ENCODE data around the gene NR1I2. TPM values are rescaled to one million over a fixed set of nuclear protein-coding genes. Genes with fewer than 3 reads are reported as not detected.

NR1I2 gene
- total RNA-seq, 2 donors from 2014 or later: 0.43 to 0.82 TPM

GRCh38 chr3:119818937-119819336 is 37.0 kb downstream of the NR1I2 start:
- H3K9me3 Mint-ChIP-seq: no peaks in the 10 kb centered on the region
- no peaks in the 10 kb centered on the region for H3K4me1 Mint-ChIP-seq
- H3K27ac Mint-ChIP-seq: no peak overlapping the region
- no peak overlapping the region for H3K4me3 Mint-ChIP-seq
- H3K36me3 Mint-ChIP-seq (ENCODE audit: low read depth): no peaks in the 10 kb centered on the region
- ATAC-seq (replicated peaks): no peak
- H3K27me3 Mint-ChIP-seq: peaks cover 4% of the 10 kb centered on the region

GRCh38 chr3:119819806-119820205 is 37.9 kb downstream of the NR1I2 start:
- no peaks in the 10 kb centered on the region for H3K27me3 Mint-ChIP-seq
- no peaks in the 10 kb centered on the region for H3K4me1 Mint-ChIP-seq
- H3K4me3 Mint-ChIP-seq: no peak overlapping the region
- no peak for ATAC-seq (replicated peaks)
- H3K36me3 Mint-ChIP-seq (ENCODE audit: low read depth): peaks cover 4% of the 10 kb centered on the region
- H3K9me3 Mint-ChIP-seq: no peaks in the 10 kb centered on the region
- H3K27ac Mint-ChIP-seq: no peak overlapping the region

- H3K27me3 Mint-ChIP-seq: no peaks in the 10 kb centered on the region
- no peaks in the 10 kb centered on the region for H3K9me3 Mint-ChIP-seq
- peaks cover 25% of the 10 kb centered on the region for H3K36me3 Mint-ChIP-seq (ENCODE audit: low read depth)
- no peak overlapping the region for H3K4me3 Mint-ChIP-seq
- peak overlapping the region; percentile 1 for H3K27ac Mint-ChIP-seq
- no peaks in the 10 kb centered on the region for H3K4me1 Mint-ChIP-seq
- ATAC-seq (replicated peaks): no peak
Observed at GRCh38 chr3:119825820-119826219, 43.9 kb downstream of the NR1I2 start.

DNA sequence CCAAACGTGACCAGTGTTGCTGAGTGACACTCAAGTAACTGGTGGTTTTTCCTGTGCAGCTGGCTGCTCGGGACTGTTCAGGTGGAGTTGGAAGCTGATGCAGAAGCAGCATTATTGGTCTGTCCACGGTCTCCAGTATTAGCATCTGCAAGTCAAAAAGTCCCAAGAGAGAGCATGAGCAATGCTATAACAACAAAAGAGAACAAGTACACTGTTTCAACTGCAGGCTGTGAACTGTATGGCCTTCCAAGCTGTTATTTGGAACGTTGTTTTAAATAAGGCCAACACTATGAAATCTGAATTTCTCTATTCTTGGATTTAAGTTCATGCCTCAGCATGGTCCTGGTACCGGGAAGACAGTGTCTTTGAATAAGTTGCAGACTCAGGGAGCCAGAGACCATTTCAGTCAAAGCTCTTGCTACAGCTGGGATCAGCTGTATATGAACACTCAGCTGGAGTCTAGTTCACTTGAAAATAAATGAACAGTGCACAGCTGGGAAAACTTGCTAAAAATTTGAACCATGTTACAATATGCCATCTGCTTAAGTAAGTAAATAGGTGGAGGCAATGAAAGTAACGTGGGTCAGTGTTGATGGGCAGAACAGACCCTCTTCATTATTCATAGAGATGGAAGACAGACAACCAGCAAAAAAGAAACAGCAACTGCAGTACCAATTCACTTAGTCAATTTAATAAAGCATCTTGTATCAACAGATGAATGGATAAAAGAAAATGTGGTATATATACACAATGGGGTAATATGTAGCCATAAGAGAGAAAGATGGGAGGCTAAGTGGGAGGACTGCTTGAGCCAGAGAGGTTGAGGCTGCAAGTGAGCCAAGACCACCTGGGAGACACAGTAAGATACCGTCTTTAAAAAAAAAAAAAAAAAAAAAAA is 45.1 kb downstream of the NR1I2 start:
- no peaks in the 10 kb centered on the region for H3K9me3 Mint-ChIP-seq
- H3K4me3 Mint-ChIP-seq: no peak overlapping the region
- H3K4me1 Mint-ChIP-seq: no peaks in the 10 kb centered on the region
- no peak overlapping the region for H3K27ac Mint-ChIP-seq
- no peaks in the 10 kb centered on the region for H3K27me3 Mint-ChIP-seq
- ATAC-seq (replicated peaks): no peak
- H3K36me3 Mint-ChIP-seq (ENCODE audit: low read depth): peaks cover 25% of the 10 kb centered on the region

- Mint-ChIP-seq H3K4me1 (peaks cover 1% of the 10 kb centered on the region), H3K27me3 (no peaks in the 10 kb centered on the region), H3K36me3 (ENCODE audit: low read depth) (peaks cover 25% of the 10 kb centered on the region), H3K9me3 (no peaks in the 10 kb centered on the region), H3K4me3 (no peak overlapping the region), H3K27ac (no peak overlapping the region)
- no peak for ATAC-seq (replicated peaks)
Observed at GRCh38 chr3:119829420-119829819, 47.5 kb downstream of the NR1I2 start.

DNA sequence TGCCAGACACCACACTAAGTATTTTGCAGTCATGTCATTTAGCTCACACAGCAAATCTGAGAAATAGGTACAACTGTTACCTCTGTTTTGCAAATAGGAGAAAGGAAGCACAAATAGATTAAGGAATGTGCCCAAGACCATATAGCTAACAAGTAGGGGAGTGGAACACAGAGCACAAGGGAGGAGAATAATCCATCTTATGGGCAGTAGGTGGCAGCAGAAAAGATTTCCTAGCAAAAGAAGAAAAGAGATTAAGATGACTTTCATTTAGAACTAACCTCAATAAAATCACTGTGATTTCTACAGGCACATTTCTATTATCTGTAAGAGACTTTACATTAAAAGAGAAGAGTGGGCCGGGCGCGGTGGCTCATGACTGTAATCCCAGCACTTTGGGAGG is 49.1 kb downstream of the NR1I2 start:
- H3K36me3 Mint-ChIP-seq (ENCODE audit: low read depth): peaks cover 14% of the 10 kb centered on the region
- H3K27me3 Mint-ChIP-seq: no peaks in the 10 kb centered on the region
- H3K4me3 Mint-ChIP-seq: no peak overlapping the region
- no peak overlapping the region for H3K27ac Mint-ChIP-seq
- no peaks in the 10 kb centered on the region for H3K9me3 Mint-ChIP-seq
- H3K4me1 Mint-ChIP-seq: peaks cover 8% of the 10 kb centered on the region
- ATAC-seq (replicated peaks): no peak

DNA sequence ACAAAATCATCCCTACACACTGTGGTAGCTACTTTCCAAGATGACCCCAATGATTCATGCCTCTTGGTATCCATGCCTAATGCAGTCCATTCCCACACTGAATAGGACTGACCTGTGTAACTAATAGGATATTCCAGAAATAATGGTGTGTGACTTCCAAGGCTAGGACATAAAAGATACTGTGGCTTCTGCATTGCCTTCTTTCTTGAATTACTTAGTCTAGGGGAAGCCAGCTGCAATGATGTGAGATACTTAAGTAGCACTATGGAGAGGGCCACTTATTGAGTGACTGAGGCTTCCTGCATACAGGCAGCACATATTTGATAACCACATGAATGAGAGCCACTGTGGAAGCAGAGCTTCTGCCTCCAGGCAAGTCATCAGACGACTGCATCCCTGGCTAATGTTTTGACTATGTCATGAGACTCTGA is 50.1 kb downstream of the NR1I2 start:
- no peak for ATAC-seq (replicated peaks)
- Mint-ChIP-seq H3K9me3 (no peaks in the 10 kb centered on the region), H3K4me1 (peaks cover 8% of the 10 kb centered on the region), H3K36me3 (ENCODE audit: low read depth) (peaks cover 5% of the 10 kb centered on the region), H3K4me3 (no peak overlapping the region), H3K27ac (no peak overlapping the region), H3K27me3 (no peaks in the 10 kb centered on the region)

GRCh38 chr3:119834754-119835370 is 53.0 kb downstream of the NR1I2 start:
- Mint-ChIP-seq H3K4me3 (no peak overlapping the region), H3K36me3 (ENCODE audit: low read depth) (peaks cover 6% of the 10 kb centered on the region), H3K27ac (peak overlapping the region; percentile 56), H3K9me3 (no peaks in the 10 kb centered on the region), H3K4me1 (peaks cover 8% of the 10 kb centered on the region), H3K27me3 (no peaks in the 10 kb centered on the region)
- ATAC-seq (replicated peaks): peak; percentile 73

GRCh38 chr3:119835556-119835955 is 53.7 kb downstream of the NR1I2 start:
- Mint-ChIP-seq H3K9me3 (no peaks in the 10 kb centered on the region), H3K27me3 (no peaks in the 10 kb centered on the region)
- ATAC-seq (replicated peaks): no peak

GRCh38 chr3:119841808-119842471 is 60.0 kb downstream of the NR1I2 start:
- H3K27ac Mint-ChIP-seq: no peak overlapping the region
- peaks cover 8% of the 10 kb centered on the region for H3K4me1 Mint-ChIP-seq
- H3K36me3 Mint-ChIP-seq (ENCODE audit: low read depth): peaks cover 54% of the 10 kb centered on the region
- no peak for ATAC-seq (replicated peaks)
- H3K27me3 Mint-ChIP-seq: no peaks in the 10 kb centered on the region
- no peaks in the 10 kb centered on the region for H3K9me3 Mint-ChIP-seq
- no peak overlapping the region for H3K4me3 Mint-ChIP-seq

More at GRCh38 chr3:119835556-119835955, 53.7 kb downstream of the NR1I2 start:
- Mint-ChIP-seq H3K27ac (no peak overlapping the region), H3K36me3 (ENCODE audit: low read depth) (peaks cover 10% of the 10 kb centered on the region), H3K4me3 (no peak overlapping the region), H3K4me1 (peaks cover 8% of the 10 kb centered on the region)

DNA sequence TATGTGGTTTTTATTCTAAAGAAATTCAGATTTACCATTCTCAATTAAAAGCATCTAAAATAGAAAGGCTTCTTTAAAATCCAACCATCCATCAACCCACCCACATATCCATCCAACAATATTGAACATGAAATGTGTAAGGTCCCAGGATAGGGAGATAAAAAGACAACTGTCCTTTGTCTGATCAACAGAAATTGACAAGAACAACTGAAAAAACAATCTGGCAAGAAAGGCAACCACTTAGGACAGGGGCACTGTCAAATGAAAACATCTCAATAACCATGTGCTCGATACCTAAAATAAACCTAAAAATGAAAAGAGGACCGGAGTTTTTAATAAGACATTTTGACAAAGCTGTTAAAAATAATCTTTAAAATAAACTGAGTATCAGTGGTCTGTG is 67.2 kb downstream of the NR1I2 start:
- H3K4me1 Mint-ChIP-seq: peaks cover 4% of the 10 kb centered on the region
- H3K27me3 Mint-ChIP-seq: no peaks in the 10 kb centered on the region
- H3K36me3 Mint-ChIP-seq (ENCODE audit: low read depth): peaks cover 34% of the 10 kb centered on the region
- no peak overlapping the region for H3K4me3 Mint-ChIP-seq
- H3K9me3 Mint-ChIP-seq: no peaks in the 10 kb centered on the region
- no peak for ATAC-seq (replicated peaks)
- no peak overlapping the region for H3K27ac Mint-ChIP-seq

DNA sequence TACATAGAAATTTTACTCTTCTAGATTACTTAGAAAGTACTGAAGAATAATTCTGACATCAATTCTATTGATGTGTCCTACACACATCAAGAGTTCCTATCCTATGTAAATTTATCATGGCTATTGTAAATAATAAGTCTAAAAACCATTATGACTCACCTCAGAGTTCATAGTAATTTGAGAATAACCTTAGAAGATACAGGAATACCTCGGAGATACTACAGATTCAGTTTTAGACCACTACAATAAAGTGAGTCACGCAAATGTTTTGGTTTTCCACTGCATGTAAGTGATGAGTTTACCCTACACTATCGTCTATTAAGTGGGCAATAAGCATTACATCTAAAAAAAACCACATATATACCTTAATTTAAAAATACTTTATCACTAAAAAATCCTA is 74.8 kb downstream of the NR1I2 start:
- peaks cover 7% of the 10 kb centered on the region for H3K9me3 Mint-ChIP-seq
- H3K4me3 Mint-ChIP-seq: no peak overlapping the region
- H3K27ac Mint-ChIP-seq: no peak overlapping the region
- ATAC-seq (replicated peaks): no peak
- peaks cover 5% of the 10 kb centered on the region for H3K4me1 Mint-ChIP-seq
- H3K36me3 Mint-ChIP-seq (ENCODE audit: low read depth): peaks cover 66% of the 10 kb centered on the region
- H3K27me3 Mint-ChIP-seq: no peaks in the 10 kb centered on the region

GRCh38 chr3:119858957-119859356 is 77.1 kb downstream of the NR1I2 start:
- Mint-ChIP-seq H3K9me3 (peaks cover 7% of the 10 kb centered on the region), H3K4me1 (peaks cover 5% of the 10 kb centered on the region), H3K27me3 (no peaks in the 10 kb centered on the region), H3K27ac (no peak overlapping the region), H3K4me3 (no peak overlapping the region), H3K36me3 (ENCODE audit: low read depth) (peaks cover 79% of the 10 kb centered on the region)
- no peak for ATAC-seq (replicated peaks)

DNA sequence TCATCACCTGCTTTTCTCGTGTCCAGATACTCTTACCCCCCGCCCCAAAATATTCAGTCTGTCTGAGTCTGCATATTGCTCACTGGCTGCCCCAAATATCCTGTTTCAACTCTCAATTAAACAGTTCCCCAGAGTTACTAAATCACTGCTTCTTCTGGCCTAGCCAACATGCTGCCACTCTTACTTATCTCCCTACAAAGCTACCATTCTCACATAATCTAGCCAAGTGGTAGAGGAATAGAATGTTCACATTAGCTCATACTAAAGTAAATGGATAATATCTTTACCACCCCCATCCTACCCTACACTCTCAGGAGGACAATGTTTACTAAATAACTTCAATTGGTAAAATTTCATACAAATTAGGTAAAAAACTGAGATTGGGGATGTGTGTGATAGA is 77.8 kb downstream of the NR1I2 start:
- Mint-ChIP-seq H3K27me3 (no peaks in the 10 kb centered on the region), H3K27ac (no peak overlapping the region), H3K36me3 (ENCODE audit: low read depth) (peaks cover 81% of the 10 kb centered on the region), H3K9me3 (peaks cover 6% of the 10 kb centered on the region), H3K4me1 (peaks cover 3% of the 10 kb centered on the region), H3K4me3 (no peak overlapping the region)
- no peak for ATAC-seq (replicated peaks)

GRCh38 chr3:119861681-119862080 is 79.8 kb downstream of the NR1I2 start:
- peaks cover 85% of the 10 kb centered on the region for H3K36me3 Mint-ChIP-seq (ENCODE audit: low read depth)
- no peak overlapping the region for H3K27ac Mint-ChIP-seq
- H3K4me1 Mint-ChIP-seq: no peaks in the 10 kb centered on the region

More at GRCh38 chr3:119861681-119862080, 79.8 kb downstream of the NR1I2 start:
- Mint-ChIP-seq H3K9me3 (peaks cover 3% of the 10 kb centered on the region), H3K4me3 (no peak overlapping the region), H3K27me3 (no peaks in the 10 kb centered on the region)
- no peak for ATAC-seq (replicated peaks)
